NCI-H128 (cell line): ENCODE measurements around the gene MYO18B.

ENCODE experiments used
- DNase-seq: peaks from one replicate; lab custom pipeline; 2025; ENCODE audit not compliant: unreplicated experiment; lab: John Stamatoyannopoulos, UW

The MYO18B gene

DNA sequence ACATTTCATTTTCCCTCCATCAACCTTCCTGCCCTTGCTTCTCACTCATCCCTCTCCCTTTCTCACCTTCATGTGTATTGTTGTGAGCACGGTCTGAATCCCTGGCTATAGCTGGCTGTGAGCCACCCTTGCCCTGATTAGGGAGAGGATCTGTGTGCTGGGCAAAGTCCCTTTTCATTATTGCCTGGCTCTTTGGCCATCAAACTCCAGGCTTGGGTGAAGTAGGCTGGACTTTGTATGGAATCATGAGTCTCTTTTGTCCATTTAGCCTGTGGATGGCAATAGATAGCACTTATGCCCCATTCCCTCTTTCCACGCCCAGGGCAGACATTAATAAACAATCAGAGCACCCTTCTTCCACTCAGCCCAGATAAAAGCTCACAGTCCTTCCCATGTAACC lies 6.7 kb downstream of the MYO18B start:
- DNase-seq = no peak

DNA sequence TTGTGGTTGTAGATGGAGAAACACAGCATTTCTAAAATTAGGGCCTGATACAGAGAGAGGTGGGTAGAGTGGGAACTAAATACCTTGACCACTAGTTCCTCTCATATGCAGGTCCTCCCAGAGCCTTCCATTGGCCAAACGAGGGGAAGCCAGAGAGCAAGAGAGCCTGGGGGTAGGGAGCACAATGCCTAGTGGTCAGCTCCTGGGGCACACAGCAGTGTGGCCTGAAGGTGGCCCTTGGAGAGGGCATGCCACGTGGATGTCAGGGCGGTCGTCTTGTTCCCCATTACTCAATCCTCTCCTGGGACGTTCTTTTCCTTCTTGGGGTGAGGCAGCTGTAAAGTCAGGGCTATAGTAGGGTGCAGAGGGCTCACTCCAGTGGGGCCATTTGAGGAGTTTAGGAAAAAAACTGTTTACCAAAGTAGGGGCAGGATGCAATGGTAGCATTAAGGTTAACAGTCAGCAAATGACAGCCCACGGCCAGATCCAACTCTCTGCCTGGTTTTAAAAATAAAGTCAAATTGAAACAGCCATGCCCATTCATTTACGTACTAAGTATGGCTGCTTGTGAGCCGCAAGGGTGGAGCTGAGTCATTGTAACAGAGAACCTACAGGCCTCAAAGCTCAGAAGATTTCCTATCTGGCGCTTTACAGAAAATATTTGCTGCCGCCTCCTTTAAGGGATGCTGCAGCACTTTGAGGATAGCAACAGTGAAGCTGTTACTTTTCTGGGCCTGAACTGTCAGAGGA lies 7.6 kb downstream of the MYO18B start:
- no peak for DNase-seq

DNA sequence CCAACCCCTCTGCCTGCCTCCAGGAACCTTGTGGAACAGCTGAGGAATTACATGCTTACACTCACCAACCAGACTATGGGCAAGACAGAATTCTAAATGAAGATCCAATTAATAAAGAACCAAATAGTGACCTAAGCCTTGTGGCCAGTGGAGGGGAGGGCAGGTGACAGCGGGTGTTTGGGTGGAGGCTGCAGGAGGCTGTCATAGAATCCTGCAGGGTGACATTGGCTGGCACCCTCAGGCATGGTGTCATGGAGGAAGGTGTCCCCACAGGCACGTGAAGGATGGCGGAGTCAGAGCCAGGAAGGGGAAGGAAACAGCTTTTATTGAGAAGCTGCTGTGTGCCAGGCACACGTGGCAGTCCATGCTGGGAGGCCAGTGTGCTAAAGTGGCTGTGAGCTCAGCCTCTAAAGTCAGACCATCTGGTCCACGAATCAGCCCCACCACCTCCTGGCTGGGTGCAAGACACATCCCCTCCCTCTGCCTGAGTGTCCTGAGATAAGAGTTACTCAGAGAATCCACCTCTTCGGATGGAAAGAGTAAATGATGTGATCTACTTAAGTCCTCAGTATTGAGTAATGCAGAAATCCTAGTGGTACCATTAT lies 8.7 kb downstream of the MYO18B start:
- DNase-seq = no peak

DNA sequence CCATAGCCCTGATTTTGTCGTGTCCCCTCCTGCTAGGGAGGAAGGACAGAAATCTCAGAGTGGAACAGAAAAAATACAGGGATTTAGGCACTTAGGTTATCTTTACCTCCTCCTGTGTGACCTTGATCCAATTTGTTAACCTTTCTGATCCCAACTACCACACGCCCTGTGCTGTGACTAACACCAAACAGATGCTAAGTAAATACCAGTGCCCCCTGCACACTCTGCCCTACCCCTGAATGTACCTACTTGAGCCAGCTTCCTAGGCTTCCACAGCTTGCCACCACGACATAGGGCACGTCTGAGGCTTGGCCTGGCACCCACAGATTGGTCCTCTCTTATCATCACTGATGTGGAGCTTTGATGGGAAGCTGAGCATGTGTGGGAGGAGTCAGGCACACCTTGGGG lies 9.2 kb downstream of the MYO18B start:
- DNase-seq = no peak

DNA sequence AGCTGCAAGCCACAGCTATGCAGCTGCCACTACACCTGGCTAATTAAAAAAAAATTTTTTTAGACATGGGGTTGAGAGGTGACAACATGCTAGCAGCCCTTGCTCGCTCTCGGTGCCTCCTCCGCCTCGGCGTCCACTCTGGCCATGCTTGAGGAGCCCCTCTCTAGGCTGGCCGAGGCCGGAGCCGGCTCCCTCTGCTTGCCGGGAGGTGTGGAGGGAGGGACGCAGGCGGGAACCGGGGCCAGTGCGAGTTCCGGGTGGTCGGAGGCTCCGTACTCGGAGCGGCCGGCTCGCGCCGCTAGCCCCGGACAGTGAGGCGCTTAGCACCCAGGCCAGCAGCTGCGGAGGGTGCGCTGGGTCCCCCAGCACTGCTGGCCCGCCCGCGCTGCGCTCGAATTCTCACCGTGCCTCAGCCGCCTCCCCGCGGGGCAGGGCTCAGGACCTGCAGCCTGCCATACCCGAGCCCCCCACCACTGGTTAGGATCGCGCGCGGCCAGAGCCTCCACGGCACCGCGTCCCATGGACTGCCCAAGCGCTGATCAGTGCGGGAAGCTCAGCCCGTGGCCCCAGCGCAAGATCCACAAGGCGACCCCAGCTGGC lies 10.7 kb downstream of the MYO18B start:
- DNase-seq = no peak

DNA sequence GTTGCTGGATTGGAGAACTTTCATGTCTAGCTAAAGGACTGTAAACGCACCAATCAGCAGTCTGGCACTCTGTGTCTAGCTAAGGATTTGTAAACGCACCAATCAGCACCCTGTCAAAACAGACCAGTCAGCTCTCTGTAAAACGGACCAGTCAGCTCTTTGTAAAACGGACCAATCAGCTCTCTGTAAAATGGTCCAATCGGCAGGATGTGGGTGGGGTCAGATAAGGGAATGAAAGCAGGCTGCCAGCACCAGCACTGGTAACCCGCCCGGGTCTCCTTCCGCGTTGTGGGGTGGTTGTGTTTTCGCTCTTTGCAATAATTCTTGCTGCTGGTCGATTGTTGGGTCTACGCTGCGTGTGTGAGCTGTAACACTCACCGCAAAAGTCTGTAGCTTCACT lies 11.3 kb downstream of the MYO18B start:
- no peak for DNase-seq

DNA sequence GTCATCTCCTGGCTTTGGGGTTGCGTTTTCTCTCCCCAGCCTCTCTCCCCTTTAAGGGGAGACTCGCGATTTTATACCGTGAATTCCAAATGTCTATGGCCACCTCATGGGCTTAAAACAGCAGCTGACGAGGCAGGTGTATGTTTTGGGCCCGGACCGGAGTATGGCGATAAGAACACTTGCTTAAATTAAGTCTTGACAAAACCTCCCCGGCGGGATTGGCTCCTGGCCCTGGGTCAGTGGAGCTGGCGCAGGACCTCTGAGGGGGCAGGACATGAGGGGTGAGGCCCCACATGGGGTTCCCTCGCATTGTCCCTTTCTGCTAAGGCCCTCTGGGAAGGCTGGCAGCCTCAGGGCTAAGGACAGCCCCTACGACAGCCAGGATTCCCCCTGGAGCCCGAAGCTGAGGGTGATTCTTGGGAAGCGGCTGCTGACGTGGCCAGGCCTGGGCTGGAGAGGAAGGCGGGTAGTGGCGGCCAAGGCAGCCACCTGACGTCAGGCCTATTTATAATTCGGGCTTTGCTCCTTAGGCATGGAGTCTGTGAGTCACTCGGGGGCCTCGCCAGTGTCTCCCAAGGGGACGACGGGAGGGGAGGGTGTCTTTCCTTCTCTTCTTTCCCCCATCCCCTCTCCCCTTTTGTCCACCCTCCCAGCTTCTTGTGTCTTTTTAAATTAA lies 12.7 kb downstream of the MYO18B start:
- DNase-seq = no peak

DNA sequence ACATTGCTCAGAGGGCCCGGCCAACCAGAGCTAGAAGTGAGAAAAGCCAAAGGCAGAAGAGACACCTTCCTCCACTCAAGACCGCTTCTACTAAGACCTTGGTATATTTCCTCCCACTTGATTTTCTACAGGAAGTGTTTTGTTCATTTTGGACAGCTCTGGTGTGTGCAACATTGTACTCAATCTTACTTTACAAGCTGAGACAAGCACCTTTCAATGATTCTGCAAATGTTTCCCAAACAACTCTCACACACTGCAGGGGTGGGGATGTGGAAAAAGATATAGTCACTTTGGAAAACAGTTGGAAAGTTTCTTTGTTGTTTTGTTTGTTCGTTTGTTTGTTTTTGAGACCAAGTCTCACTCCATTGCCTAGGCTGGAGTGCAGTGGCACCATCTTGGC lies 15.7 kb downstream of the MYO18B start:
- DNase-seq = no peak

DNA sequence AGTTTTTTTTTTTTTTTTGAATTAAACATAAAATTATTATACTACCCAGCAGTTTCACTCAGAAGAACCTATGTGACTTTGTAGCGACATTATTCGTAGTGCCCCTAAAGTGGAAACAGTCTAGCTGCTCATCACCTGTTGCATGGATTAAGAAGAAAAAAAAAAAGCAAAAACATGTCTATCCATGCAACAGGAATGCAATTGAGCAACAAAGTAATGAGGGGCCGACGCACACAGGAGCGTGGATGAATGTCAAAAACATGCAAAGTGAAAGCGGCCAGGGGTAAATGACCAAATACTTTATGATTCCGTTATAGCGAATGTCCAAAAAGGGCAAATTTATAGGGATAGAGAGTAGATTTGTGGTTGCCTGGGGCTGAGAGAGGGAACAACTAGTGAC lies 16.3 kb downstream of the MYO18B start:
- no peak for DNase-seq

DNA sequence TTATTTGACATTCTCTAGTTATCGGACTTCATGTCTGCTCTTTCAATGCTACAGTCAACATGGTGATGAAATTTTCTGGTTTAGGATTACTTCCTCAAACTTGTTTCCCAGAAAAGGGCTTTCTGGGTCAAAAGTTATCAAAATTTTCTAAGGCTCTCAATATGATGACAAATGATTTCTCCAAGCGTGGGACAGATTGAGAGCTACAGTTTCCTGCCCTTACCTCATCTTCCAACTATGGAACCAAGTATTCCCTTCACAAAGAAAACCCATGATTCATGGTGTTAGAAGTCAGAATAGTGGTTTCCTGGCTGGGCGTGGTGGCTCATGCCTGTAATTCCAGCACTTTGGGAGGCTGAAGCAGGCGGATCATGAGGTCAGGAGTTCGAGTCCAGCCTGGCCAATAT lies 17.8 kb downstream of the MYO18B start:
- no peak for DNase-seq

DNA sequence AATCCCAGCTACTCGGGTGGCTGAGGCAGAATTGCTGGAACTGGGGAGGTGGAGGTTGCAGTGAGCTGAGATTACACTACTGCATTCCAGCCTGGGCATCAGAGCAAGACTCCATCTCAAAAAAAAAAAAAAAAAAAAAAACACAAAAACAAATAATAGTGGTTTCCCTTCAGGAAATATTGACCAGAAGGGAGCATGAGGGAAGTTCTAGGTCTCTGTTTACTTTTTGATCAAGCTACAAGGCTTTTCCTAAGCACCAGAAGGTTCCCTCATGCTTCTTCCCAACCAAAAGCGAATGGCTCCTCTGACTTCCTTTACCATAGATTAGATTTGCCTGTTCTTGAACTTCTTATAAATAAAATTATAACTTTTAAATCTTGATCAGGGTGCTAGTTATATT lies 18.3 kb downstream of the MYO18B start:
- DNase-seq = no peak

DNA sequence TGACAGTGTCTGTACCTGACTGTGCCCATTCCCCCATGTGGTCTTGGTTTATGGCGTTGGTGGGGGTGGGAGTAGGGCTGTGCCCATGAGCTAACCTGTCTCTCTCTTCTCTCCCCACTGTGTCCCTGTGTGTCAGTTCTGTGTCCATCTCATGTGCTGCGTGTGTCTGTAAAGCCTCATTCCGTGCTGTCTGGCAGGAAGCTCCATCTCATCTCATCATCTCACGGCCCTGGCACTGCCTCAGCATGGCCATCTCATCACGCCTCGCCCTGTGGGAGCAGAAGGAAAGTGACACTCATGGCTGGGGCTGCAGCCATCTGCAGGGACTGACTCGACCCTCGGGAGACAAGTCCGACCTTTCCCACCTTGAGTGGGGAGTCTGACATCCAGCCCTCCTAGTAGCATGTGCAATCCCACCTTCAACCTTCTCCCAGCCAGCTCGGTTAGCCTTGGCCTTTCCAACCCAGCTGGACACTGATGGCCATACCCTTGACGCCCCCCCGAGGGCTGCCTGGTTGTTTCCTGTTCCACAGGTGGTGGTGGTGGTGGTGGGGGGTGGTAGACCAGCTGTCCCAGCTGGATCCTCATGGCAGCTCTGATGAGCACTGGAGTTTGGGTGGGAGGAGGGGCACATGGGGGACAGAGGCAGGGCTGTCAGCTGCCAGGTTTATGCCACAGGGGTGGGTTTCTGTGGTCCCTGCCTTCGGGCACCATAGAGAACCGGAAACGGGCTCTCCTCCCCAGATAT lies 19.0 kb downstream of the MYO18B start:
- no peak for DNase-seq

DNA sequence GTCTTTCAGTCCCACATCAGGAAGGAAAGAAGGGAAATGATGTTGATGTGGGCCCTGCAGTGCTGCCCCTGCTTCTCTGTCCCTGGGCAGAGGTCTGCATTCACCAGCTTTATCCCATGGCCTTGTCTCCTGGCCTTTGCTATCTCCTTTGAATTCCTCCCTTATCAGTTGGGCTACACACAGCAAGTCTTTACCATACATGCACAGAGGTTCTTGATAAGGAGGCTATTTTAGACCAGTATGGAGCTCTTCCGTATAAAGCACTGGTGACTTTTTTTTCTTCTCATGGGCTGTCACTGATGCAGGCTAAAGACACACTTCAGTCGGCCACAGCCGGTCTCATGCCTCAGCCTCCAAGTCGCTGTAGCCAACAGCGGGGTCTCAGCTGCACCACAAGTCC lies 20.2 kb downstream of the MYO18B start:
- no peak for DNase-seq

DNA sequence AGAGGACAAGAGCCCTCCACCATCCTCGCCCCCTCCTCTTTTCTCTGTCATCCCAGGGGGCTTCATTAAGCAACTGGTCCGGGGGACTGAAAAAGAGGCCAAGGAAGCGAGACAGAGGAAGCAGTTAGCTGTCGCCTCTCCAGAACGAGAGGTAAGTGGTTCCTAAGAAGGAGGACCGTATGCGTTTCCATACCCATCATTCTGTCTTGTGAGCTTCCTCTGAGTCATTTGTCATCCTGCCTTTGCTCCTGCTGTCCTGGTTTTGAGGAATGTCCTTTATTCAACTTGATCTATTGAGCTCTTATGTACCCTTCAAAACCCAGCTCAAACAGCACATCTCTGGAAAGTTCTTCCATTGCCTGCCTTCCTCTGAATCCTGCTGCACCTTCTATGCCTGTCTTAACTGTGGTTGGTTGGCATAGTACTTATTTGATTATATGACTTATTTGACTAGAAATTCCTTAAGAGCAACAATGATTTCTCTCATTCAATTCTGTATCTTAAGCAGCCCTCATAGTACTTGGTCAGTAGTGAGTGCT lies 21.3 kb downstream of the MYO18B start:
- DNase-seq = no peak

DNA sequence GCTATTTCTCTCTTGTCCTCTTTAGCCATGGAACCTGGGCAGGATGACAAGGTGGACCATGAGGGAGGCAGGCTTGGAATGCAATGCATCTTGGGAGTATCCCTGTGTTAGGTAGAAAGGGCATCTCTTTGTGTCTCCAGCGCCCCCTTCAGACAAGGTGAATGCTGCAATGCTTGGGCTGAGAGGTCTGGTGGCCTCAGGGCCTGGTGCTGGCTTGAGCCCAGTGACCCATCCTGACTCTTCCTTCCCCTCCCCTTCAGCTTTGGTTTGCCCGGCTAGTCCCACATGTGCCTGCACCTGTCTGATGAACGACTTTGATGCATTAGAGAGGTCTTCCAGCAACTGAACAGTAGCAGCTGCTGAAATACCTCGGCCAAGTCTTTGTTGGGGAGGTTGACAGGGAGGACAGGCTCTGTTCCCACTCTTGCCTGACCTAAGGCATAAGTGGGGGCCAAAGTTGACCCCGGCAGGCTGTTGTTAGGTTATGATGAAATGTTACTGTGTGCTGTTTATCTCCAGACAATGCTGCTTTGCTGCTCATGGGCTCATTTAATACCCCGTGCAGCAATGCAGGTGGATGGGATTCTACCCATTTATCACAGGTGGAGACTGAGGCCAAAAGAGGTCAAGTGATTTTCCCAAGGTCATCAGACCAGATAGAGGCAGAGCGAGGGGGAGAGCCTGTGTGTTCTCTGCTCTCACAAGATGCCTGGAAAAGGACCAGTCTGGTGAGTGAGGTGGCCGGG lies 22.5 kb downstream of the MYO18B start:
- DNase-seq = no peak

DNA sequence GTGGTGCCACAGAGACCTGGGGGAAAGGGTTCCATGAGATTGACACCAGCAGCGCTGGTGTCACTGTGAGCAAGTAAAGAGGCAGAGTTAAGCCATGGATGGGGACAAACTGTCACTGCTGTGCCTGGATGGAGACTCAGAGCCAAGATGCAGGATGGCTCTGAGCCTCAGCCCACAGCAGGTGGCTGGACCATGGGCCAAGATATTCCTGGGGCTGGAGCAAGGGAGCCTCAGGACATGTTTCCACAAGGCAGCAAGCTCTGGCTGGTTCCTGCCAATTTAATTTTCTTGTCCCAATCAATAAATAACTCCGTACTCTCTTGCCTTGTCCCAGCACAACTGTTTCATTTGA lies 23.0 kb downstream of the MYO18B start:
- DNase-seq = no peak

DNA sequence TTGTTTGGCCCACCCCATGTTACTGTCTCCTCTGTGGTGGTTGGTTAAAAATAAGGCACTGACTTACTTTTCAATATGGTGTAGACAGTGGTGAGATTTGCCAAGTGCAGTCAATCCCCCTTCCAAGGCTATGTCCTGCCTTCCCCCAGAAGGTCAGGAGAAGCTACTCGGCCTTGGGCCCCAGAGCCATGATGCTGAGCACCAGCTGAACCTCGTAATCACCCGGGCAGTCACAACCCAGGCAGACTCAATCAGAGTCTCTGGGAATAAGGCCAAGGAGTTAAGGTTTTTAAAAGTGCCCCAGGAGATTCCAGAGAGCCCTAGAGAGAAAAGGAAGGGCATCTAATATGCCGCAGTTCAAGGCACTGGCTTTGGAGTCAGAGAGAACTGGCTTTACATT lies 23.8 kb downstream of the MYO18B start:
- no peak for DNase-seq

DNA sequence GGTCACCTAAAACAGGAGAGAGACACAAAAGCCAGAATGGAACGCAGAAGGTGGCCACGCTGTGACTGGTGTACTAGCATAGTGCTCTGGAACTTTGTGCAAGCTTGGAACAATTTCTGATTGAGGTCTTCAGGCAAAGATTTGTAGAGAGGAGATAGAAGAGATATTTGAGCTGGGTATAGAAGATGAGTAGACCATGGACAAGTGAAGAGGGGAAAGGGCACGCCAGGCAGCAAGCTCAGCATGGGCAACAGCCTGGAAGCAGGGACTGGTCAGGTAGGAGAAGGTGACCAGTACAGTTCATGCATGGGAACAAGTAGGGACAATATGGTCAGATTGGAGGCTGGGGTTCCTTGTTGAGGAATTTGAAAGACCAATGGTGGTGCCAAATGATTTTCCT lies 24.4 kb downstream of the MYO18B start:
- no peak for DNase-seq

DNA sequence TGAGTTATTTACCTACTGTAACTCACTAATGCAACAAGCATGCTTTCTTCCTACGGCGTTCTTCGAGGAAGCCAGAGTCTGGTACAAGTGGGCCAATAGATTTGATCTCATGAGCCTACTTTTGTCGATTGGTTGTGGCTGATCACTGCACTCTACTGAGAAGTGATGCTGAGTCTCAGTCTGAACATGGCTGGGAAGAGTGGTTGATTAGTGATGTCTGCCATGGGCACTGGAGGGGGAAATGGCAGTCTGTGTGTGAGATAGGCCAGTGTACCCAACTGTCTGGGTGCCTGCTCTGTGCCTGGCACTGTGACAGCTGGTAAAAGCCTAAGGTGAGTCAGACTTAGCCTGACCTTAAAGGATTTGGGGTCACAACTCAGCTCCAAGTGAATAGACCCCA lies 28.3 kb downstream of the MYO18B start:
- DNase-seq = no peak

DNA sequence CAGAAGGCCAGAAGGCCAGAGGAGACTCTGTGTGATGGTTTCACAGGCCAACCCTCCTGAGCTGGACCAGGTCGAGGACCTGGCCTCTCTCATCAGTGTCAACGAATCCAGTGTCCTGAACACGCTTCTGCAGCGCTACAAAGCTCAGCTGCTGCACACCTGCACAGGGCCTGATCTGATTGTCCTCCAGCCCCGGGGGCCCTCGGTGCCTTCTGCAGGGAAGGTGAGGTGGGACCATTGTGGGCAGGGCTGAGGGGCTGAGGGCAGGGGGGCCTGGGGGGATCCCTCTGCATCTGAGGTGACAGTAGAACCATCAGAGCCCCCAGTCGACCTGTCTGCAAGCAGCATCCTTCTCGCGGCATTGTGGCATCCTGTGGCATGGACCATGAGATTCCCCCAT lies 30.3 kb downstream of the MYO18B start:
- DNase-seq = no peak
